ENCODE results near the gene CIROP.

The CIROP gene, protein sequence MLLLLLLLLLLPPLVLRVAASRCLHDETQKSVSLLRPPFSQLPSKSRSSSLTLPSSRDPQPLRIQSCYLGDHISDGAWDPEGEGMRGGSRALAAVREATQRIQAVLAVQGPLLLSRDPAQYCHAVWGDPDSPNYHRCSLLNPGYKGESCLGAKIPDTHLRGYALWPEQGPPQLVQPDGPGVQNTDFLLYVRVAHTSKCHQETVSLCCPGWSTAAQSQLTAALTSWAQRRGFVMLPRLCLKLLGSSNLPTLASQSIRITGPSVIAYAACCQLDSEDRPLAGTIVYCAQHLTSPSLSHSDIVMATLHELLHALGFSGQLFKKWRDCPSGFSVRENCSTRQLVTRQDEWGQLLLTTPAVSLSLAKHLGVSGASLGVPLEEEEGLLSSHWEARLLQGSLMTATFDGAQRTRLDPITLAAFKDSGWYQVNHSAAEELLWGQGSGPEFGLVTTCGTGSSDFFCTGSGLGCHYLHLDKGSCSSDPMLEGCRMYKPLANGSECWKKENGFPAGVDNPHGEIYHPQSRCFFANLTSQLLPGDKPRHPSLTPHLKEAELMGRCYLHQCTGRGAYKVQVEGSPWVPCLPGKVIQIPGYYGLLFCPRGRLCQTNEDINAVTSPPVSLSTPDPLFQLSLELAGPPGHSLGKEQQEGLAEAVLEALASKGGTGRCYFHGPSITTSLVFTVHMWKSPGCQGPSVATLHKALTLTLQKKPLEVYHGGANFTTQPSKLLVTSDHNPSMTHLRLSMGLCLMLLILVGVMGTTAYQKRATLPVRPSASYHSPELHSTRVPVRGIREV

DNA sequence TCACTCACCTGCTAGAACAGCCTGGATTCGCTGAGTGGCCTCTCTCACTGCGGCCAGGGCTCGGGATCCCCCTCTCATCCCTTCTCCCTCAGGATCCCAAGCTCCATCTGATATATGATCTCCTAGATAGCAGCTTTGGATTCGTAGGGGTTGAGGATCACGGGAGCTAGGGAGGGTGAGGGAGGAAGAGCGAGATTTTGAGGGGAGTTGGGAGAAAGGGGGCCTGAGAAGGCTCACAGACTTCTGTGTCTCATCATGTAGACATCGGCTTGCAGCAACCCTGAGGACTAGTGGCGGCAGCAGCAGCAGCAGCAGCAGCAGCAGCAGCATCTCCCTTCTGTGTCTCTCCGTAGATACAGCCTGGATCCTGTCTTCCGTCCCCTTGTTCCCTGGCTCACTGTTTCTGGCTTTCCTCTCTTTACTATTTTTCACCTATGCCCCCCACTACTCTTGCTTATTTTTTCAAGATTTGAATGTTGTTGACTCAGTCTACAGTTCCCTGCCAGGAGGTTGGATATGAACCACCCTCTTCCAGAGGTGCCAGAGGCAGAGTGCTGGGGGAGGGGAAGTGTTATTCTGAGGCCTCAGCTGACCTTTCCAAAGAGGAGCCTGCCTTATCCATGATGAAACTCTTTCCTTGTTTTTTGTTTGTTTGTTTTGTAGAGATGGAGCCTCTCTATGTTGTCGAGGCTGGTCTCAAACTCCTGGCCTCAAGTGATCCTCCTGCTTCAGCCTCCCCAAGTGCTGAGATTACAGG, at the start of gene CIROP:
CIROP (minus strand) TSS at position 399 of the 757 bp plus-strand sequence; CDS start at position 330, 69 bp downstream.
- no peak for FAIRE-seq

DNA sequence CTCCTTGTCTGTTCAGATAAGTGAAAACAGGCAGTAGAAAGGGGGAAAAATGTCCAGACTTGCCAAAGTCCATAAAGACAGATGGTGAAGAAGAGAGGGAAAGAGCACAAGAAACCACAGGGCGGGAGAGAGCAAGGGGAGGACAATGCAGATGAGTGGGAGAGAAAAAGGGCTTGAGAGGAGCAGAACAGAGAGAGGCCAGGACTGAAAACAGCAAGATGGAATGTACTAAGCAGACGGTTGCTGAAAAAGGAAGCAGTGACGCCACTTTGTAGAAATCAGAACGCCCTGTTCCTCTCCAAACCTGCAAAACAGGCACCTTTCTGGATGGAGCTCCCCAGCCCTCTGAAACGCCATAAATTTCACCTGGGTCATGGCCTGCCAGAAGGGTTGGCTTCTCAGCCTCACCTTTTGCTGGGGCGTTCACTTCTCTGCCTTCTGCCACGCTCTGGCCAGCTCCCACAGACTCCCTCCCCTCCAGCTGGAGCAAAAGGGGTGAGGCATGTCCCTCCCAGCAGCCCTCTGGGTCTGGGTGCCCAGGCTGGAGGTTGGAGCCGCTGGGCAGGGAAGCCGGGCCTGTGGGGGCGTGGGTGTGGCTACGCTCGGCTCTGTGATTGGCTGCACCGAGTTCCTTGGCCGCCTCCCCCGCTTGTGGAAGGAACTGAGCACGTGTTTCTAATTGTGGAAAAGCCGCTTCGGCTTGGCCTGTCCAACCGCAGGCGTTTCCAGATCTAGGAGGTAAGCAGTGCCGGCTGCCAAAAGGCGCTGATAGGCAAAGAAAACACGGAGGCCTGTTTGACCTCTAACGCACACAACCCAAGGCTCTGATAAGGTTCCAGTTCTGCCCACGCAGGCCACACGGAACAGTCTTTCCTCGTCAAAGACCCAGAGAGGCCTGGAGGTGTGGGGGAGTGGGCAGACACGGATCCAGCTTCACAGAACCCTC, 49.3 kb upstream of the CIROP start:
- no peak for FAIRE-seq

DNA sequence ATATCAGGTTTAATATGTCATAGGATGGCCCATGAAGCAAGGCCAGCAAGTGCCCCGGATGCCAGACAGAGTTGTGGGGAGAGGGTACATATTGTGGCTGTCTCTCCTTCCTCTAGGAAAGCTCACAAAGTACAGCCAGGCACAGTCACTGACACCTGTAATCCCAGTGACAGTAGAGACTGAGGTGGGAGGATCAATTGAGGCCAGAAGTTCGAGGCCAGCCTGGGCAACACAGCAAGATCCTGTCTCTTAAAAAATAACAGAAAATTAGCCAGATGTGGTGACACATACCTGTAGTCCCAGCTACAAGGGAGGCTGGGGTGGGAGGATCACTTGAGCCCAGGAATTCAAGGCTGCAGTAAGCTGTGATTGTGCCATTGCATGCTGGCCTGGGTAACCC, 46.6 kb upstream of the CIROP start:
- FAIRE-seq = no peak

GRCh38 chr14:23149745-23150144, 45.0 kb upstream of the CIROP start:
- FAIRE-seq = no peak

DNA sequence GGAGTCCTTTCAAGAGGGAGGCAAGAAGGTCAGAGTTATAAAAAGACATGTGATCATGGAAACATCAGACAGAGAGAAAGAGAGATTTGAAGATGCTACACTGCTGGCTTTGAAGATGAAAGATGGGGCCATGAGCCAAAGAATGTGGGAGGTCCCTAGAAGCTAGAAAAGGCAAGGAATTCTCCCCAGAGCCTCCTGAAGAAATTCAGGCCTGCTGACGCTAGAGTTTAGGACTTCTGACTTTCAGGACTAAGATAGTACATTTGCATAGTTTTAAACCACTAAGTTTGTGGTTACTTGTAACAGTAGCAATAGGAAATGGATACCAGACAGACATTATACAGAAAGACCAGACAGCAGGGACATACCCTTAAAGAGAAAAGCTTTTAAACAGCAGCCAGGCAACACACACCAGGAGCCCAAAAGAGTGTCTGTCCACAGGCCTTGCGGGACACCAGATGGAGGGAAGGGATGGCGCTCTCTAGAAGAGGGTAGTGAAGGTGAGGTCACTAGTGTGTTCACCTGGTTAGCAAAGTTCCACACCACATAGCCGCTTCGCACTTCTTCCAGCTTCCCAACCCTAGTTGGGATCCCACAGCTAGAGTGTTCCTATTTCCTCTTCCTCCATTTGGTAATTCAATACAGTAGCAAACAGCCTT, 43.9 kb upstream of the CIROP start:
- FAIRE-seq = no peak

- FAIRE-seq = no peak
Measured at GRCh38 chr14:23147676-23148075, 42.9 kb upstream of the CIROP start.

DNA sequence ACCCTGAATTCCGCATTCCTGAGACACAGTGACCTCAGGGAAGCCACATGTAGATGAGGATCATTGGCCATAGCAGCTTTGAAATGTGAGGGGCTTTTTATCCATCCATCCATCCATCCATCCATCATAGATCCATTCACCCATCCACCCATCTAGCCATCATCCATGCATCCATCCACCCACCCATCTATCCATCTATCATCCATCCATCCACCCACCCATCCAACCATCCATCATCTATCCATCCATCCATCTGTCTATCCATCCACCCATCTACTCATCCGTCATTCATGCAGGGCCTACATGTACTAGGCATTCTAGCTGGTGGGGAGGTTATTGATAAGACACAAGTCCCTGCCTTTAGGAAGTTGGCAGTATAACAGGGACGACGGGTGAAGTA, 42.2 kb upstream of the CIROP start:
- FAIRE-seq = no peak

GRCh38 chr14:23146351-23146910, 41.6 kb upstream of the CIROP start:
- no peak for FAIRE-seq

DNA sequence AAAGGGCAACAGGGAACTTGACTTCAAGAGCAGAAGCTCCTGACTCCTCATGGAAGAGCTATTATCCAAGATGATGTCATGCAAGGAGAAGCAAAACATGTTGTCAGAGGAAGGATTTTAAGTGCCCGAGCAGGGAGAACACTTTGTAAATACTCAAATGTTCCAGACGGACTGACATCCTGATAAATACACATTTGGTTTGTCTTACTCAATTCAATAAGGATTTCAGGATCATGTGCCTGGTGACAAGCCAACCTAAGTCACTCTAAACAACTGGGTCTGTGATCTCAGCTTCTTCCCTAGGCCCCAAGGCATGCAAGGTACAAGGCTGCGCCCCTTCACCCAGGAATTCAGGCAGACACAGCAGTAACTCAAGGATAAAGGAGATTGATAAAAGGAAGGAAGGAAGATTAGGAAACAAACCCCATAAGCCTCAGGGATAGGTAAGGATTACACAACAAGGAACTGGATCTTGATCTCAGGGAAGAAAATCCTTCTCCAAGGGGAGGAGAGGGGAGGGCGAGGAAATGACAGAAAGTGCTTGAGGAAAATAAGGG, 41.1 kb upstream of the CIROP start:
- FAIRE-seq = no peak

GRCh38 chr14:23143911-23144310, 39.1 kb upstream of the CIROP start:
- no peak for FAIRE-seq

DNA sequence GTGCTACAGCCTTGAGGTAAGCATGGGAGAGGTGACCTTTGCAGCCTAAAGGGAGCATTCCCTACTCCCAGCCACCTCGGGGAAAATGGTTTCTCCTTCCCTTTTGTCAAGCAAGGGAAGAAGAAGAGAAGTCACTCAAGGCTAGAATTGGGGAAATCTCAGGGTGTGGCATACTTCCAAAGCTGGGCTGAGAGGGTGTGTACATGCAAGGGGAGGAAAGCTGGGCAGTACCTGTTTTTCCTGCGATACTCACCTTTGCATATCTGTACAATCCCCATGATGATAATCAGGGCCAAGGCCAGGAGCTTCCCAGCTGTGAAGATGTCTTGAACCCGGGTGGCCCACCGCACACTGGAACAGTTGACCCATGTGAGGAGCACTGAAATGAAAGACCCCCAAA, 38.0 kb upstream of the CIROP start:
- no peak for FAIRE-seq

DNA sequence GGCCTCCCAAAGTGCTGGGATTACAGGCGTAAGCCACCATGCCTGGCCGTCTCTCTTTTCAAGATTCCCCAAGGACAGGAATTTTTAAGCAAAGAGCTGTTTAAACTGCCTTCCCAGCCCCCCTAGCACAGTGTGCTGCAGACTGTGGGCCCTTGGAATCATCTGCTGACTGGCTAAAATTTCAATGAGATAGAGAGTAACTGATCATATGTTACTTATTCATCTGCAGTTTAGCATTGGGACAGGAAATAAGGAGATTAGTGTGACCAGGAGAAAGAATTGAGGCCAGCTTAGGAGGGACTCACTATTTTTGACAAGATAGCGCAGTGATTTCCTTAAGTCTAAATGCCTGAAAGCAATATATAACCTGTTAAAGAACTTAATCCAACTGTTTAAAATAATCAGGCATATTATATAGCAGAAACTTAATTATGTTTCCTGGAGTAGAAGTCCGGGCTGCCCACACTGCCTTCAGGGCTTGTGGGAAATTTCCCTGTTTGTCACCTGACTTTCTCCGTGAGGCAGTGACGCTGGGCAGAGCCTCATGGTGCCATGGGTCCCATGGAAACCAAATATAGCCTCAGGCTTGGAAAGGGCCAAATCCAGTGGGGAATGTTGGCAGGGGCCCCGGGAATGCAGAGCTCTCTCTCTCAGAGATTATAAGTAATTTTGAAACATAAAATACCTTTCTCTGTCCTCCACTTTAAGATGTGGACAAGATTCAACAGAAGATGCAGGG, 37.1 kb upstream of the CIROP start:
- FAIRE-seq = no peak

DNA sequence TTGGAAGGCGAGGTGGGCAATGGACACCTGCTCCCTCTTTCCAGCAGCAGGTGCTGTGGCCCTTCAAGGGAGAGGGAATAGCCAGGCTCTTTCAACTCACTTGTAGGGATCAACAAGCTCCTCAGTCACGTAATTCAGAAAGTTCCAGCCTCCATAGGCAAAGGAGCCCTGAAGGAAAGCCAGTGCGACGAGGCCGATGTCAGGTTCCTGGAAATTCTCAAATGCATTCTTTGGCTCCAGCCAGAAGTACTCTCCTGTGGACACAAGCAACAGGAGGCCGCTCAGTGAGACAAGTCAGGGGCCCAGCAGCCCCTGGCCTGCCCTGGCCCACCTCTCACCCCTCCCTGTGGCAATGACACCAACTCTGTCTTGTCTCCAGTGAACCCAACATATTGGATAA, 35.6 kb upstream of the CIROP start:
- FAIRE-seq = no peak

DNA sequence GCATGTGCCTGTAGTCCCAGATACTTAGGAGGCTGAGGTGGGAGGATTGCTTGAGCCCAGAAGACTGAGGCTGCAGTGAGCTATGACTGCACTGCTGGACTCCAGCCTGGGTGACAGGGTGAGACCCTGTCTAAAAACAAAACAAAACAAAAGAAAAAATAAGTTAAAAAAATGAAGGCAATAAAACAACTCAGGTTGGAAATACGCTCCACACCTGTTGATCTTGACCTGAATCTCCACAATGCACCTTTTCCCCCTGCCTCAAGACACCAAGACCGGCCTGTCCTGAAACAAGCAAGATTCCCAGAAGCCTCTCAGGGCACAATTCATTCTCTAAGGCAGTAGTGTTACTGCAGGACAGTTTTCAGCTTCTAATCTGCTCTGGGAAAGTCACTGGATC, 35.1 kb upstream of the CIROP start:
- no peak for FAIRE-seq

DNA sequence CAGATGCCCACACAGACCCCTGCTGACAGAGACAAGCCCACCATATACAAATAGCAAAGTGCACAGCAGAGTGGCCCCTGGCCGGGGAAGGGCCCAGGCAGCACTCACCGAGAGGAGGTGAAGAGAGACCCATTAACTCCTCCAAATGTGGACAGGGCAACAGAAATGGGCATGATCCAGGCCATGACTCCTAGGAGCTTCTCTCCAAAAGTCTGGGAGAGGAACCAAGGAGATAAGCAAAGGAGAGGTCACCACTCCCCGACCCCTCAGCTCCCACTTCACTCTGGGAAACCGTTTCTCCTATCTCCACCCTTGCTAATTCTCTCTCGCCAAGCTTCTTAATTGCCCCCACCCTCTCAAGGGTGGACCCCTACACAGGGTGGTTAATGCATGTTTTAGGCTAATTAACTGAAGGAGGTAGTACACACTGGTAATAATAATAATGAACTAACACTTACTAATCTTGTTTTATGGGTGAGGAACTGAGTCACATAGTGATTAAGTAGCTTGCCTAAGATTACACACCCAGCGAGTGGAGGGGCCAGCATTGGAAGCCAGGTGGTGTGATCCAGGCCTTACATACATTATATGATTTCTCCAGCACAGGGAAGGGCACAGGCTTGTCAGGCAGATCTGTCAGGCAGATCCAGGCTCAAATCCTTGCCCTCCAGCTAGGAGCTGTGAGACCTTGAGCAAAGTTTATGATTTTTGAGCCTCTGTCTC, 33.2 kb upstream of the CIROP start:
- no peak for FAIRE-seq

- no peak for FAIRE-seq
Measured at GRCh38 chr14:23137192-23137812, 32.5 kb upstream of the CIROP start.

GRCh38 chr14:23136566-23137133, 31.9 kb upstream of the CIROP start:
- FAIRE-seq = no peak

- FAIRE-seq = no peak
Measured at GRCh38 chr14:23132970-23133369, 28.2 kb upstream of the CIROP start.

DNA sequence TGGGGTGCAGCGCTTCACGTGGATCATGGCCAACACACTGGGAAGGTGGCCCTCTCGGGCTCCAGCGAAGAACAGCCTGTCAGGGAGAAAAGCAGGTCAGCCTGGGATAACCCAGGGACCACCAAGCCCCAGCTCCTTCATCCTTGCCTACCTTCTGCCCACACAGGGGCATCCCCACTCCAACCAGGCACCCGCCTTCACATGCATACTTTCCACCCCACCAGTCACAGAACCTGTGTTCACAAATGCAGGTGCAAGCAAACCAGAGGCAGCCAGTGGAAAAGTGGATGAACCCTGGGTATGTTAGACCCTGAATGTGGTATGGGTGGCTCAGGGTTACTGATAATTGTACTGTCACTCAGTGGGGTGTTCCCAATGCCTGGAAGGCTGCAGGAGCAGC, 26.7 kb upstream of the CIROP start:
- FAIRE-seq = no peak

All from G401.6 (cell line).